Cerebellar cortex (tissue), 1 donor: Measurements from ENCODE around the gene TRAPPC1.
"Not testable (repeated sequence)": the region's sequence is repeated elsewhere in the genome, so short reads cannot be mapped to it uniquely, and the experiment has no call there.

ENCODE experiments used
- DNase-seq: peaks from one replicate; pipeline ENCODE4 v3.0.0-alpha.2; 2015; ENCODE audit warnings: low spot score

TRAPPC1 gene, protein sequence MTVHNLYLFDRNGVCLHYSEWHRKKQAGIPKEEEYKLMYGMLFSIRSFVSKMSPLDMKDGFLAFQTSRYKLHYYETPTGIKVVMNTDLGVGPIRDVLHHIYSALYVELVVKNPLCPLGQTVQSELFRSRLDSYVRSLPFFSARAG

DNA sequence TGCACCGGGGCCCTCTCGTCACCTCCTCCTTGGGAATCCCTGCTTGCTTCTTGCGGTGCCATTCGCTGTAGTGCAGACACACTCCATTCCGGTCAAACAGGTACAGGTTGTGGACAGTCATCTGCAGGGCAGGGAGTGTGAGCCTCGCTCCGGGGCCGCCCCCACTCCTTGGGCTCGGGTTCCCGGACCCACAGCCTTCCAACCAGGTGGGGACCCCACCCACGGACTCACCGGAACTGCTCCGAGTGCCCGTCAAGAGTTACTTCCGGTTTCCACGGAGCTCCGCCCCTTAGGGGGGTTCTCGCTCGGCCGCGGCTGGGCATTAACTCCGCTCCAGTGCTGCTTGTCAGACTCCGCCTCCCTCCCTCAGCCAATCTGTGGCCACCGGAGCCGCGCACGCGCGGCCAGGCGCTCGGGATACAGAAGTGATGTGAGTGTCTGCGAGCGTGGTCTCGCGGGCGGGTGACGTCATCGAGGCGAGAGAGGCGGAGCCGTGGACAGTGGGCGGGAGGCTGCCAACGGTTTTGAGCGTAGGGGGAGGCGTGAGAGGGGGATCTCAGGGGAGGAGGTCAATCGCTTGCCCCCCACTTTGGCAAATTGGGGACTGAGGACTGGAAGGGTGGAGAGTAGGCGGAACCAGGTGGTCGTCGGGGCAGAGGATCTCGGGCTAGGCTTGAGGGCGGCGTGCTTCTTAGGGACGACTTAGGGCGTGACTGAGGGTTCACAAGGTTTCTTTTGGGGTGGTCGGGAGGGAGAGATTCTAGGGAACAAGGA, at the start of gene TRAPPC1, which contains the start of gene CNTROB:
TSS of gene TRAPPC1 (minus strand) at position 238 of the 774 bp plus-strand sequence. CDS start at position 121, 117 bp downstream.
TSS of gene CNTROB (plus strand) at position 498 of the 774 bp plus-strand sequence. CDS start 874 bp downstream, outside the sequence.
- peak; percentile 99 for DNase-seq

DNA sequence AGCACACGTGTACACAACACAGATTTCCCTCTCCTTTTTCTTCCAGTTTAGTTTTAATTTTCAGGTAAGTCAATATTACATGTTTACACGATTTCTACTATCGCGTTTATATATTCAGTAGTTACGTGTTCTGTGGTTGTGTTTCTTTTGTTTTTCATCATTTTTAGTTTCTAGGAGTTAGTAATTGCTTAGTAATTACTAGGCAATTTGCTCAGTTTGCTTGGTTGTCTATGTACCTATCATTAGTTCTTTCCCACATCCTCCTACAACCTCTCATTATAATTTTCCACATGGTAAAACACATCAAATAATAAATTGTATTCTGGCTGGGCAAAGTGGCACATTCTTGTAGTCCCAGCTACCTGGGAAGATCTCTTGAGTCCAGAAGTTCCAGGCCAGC, 46.1 kb upstream of the TRAPPC1 start:
- DNase-seq, result no peak

DNA sequence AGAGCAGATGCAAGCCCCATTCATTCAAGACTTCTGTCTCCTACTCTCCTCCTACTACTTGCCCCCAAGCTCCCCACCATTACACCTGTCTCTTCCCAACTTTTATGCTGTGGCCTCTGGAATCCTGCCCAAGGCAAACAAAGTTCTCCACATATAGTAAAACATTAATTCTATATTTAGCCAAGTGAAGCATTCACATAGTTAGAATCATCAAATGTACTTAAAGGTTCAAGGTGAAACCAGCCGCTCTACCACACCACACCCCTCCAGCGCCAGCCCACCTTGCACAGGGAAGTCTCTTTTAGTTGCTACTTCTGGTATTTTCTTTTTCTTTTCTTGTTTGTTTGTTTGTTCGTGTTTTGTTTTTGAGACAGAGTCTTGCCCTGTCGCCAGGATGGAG, 45.3 kb upstream of the TRAPPC1 start:
- no peak for DNase-seq

DNA sequence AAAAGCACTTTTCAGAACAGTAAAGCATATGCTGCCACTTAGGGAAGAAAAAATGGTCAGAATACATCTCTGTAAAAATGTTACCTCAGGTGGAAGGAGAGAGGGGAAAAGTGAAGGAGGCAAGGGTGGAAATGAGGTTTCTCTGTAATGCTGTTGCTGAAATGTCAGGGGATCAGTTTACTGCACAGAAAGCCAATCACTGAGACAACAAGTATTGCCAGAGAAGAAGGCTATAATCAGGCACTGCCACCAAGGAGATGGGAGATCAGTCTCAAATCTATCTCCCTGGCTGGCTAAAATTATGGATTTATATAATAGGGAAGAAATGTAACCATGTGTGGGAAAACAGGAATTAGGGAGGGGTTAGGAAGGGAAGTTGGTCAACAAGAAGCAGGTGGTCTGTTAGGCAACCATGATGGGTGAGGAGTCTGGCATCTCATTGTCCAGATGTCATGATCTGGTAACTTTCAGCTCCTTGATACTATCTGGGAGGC, 42.9 kb upstream of the TRAPPC1 start:
- DNase-seq, result no peak

DNA sequence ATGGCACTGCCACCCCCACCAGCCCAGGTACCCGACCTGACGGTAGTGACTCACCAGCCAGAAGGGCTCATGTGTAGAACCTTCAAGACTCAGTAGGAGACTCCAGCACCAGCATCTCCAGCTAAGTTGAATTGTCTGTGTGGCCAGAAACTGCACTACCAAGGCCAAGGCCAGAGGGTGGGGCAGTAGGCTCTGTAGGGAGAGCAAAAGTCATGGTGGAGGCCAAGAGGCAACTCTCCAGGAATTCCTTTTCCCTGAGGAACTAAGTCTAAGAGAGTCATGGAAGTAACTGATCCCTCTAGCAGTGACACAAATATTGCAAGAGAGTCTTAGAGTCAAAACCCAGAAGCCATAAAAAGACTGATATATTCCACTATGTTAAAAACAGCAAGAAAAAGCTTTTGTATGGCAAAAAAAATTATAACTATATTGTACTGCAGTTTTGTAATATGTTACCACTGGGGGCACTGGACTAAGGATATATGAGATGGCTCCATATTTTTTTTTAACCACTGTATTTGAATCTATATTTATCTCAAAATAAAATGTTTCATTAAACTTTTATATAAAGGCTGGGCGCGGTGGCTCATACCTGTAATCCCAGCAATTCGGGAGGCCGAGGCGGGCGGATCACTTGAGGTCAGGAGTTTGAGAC, 40.5 kb upstream of the TRAPPC1 start:
- no peak for DNase-seq

DNA sequence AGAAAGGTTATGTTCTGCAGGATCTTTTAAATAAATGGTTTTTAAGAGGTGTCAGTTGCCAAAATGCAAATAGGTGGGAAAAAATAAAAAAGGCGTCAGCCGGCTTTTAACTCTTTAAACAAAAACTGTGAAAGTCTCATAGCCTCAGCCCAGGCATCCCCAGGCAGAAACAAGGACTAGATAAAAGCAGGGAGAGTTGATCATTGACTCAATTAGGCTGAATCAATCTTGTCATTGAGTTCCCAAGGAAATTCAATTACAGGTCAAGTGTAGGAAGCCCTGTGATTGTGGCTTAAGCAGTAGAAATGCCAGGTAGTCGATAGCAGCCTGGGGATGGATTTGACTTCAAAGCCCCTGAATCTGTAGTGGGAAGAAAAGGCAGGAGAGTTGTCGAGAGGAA, 39.9 kb upstream of the TRAPPC1 start:
- DNase-seq, result no peak

DNA sequence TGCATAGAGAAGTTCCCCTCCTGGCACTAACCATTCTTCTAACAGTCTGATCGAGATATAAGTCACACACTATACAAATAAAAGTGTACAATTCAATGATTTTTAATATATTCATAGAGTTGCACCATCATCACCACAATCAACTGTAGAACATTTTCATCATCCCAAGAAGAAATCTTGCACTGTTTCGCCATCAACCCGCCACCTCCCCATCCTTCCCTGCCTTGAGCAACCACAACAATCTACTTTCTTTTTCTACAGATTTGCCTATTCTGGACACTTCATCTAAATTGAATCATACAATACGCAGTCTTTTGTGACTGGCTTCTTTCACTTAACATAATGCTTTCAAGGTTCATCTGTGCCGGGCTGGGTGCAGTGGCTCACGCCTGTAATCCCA, 37.7 kb upstream of the TRAPPC1 start:
- DNase-seq, result no peak

DNA sequence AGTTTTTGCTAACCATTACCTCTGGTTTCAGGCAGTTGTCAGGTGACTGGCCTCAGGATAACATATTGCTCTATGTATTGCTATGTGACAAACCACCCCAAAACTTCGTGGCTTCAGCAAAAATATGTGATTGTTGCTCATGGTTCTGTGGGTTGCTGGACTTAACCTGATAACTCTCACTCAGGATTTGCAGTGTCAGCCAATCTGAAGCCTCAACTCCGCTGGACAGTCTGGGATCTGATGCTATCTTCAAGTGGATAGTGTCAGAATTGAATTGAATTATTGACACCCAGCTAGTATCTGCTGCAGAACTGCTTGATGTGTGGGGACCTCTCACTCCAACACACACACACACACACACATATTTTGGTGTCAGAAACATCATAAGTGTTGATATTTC, 36.0 kb upstream of the TRAPPC1 start:
- DNase-seq, result no peak

DNA sequence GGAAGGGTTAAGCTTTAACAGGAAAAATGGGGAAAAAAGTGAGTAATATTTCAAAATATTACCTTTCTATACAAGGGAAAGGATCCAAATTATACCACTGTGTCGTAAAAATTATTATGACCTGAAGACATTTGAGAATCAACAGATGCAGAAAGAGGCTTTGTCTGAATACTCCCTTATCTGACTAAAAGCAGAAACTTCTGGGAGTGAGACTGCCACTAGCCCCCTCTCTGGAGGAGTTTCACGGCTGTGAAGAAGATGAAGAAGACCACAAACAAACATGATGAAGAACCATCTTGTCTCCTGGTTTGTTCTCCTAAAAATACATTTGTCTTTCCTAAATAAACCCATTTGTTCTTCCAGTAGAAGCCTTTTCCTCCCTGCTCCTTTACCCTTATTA, 29.7 kb upstream of the TRAPPC1 start:
- no peak for DNase-seq

DNA sequence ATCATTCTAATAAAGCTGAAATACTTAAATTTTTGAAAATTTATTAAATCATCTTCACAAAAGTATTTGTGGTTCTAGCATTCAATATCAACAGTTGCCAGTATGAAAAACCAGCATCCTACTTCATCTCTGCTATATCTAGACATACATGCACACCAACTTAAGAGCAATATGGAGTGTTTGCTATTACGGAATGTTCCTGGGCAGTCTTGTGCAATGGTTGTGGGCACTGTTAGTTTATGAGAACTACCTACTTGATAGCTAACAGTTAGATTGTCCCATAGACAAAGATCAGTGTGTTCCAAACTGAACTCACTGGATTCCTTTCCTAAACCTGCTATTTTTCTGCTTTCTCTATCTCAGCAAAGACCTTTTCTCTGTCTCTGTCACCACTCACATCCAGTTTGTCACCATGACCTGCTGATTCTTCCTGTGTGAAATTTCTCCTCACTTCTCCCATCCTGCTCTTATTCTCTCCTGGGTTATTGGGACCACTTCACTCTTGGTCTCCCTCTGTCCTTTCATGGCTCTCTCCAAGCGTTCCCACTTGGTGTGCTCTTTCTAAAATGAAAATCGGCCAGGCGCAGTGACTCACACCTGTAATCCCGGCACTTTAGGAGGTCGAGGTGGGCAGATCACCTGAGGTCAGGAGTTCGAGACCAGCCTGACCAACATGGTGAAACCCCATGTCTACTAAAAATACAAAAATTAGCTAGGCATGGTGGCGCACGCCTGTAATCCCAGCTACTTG, 27.9 kb upstream of the TRAPPC1 start:
- DNase-seq, result no peak

DNA sequence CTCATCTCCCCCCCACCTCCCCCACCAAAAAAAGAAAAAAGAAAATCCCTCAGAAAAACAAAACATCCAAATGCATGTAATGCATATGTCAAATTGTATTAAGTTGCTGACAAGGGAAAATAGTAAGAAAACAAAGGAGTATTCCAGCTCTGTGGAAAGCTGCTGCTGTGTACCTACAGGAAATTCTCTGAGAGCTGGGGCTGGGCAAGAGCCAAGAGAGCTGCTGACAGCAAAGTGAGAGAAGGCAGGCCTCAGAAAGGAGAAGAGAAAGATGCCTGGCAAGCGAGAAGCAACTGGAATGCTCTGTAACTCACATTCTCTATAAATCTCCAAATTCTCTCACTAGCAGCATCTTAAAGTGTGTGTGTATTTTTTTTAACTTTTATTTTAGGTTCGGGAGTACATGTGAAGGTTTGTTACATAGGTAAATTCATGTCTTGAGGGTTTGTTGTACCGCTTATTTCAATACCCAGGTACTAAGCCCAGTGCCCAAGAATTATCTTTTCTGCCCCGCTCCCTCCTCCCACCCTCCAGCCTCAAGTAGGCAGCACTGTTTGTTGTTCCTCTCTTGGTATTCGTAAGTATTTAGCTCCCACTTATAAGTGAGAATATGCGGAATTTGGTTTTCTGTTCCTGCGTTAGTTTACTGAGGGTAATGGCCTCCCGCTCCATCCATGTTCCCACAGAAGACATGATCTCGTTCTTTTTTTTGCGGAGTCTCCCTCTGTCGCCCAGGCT, 24.7 kb upstream of the TRAPPC1 start:
- peak; percentile 3 for DNase-seq

DNA sequence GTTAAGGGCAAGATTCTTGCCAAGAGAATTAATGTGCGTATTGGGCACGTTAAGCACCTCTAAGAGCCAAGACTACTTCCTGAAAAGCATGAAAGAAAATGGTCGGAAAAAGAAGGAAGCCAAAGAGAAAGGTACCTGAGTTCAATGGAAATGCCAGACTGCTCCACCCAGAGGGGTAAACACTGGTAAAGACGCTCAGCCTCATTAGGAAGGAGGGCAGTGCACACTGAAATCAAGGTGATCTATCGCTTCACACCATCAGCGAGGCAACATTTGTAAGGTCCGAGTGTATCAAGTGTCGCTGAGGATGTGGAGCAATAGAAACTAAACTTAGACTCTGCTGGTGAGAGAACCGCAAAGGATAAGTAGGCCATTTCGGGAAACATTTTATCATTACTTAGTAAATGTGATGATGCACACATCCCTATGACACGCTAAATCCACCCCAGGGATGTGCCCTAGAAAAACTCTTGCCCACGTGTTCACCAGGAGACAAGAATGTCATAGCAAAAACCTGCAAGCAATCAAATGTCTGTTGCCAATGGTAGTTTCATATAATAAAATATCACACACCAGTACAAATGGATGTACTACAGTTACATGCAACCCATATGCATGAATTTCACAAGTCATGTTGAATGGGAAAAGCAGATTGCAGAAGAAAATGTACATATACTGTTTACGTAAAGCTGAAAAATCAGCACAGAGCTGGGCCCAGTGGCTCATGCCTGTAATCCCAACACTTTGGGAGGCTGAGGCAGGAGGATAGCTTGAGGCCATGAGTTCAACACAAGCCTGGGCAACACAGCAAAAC, 23.9 kb upstream of the TRAPPC1 start:
- no peak for DNase-seq

DNA sequence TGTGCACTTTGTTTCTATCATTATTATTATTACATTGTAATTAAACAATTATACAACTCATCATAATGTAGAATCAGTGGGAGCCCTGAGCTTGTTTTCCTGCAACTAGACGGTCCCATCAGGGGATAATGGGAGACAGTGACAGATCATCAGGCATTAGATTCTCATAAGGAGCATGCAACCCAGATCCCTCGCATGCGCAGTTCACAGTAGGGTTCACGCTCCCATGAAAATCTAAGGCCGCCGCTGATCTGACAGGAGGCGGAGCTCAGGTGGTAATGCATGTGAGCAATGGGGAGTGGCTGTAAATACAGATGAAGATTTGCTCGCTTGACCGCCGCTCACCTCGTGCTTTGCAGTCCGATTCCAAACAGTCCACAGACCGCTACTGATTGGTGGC, 21.5 kb upstream of the TRAPPC1 start:
- DNase-seq, result not testable (repeated sequence)

DNA sequence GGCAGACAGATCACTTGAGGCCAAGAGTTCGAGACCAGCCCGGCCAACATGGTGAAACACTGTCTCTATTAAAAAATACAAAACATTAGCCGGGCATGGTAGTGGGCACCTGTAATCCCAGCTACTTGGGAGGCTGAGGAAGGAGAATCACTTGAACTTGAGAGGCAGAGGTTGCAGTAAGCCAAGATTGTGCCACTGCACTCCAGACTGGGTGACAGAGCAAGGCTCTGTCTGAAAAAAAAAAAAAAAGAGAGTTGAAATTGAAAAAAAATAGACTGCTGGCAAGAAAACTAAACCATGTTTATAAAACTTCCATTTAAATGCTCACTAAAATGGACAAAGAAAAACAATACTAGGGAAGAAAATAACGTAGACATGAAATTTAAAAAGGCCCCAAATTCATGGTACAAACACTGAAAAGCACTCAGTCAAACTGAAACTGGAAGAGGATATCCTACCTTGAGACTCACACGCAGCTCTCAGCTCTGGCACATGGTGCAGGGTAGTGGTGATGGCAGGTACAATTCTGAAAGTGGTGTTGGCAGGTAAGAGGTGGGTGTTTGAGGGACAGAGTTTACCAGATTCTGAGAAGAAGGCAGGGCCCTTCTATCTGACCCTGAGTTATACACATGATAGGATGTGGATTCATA, 19.5 kb upstream of the TRAPPC1 start:
- no peak for DNase-seq

DNA sequence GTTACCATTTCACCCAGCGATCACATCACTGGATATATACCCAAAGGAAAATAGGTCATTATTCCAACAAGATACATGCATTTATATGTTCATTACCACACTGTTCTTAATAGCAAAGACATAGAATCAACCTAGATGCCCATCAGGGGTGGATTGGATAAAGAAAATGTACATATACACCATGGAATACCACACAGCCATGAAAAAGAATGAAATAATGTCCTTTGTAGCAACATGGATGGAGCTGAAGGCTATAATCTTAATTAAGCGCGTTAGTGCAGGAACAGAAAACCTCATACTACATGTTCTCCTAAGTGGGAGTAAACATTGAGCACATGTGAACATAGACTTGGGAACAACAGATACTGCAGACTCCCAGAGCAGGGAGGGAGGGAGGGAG, 18.8 kb upstream of the TRAPPC1 start:
- DNase-seq, result no peak

DNA sequence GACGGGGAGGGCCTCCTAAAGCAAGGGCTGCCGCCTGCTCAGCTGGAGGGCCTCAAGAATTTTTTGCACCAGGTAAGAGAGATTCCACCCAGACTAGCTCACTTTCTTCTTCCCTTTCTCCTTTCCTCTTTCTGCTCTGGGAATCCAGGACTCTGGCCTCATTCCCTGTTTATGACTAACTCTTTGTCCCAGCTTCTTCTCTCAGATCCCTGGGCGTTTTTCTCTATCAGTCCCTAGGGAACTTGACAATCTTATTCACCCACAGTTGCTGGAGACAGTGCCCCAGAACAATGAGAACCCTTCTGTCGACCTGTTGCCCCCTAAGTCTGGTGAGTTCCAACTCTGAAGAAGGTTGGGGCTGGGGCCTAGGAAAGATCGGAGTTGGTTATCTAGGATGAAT, 15.9 kb upstream of the TRAPPC1 start:
- no peak for DNase-seq

DNA sequence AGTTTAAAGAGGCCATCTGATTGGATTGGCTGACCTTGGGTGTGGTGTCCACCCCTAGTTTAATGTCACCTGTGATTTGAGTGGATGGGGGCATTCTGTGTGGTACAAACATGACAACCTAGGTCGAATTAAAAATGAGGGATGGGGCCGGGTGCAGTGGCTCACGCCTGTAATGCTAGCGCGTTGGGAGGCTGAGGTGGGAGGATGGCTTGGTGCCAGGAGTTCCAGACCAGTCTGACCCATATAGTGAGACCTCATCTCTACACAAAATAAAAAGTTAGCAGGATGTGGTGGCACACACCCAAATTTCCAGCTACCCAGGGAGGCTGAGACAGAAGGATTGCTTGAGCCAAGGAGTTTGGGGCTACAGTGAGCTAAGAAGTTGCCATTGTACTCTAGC, 14.7 kb upstream of the TRAPPC1 start:
- DNase-seq, result no peak

DNA sequence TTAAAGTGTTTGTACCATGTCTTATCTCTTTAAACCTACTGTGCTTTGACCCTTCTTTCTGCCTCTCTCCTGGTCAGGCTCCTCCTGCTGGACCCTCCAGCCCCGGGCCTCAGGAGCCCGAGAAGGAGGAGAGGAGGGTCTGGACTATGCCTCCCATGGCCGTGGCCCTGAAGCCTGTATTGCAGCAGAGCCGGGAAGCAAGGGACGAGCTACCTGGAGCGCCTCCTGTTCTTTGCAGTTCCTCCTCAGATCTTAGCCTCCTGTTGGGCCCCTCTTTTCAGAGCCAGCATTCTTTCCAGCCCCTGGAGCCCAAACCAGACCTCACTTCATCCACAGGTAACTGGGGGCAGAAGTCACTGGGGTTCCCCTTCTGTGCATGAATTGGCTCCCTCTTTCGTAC, 13.9 kb upstream of the TRAPPC1 start:
- no peak for DNase-seq

DNA sequence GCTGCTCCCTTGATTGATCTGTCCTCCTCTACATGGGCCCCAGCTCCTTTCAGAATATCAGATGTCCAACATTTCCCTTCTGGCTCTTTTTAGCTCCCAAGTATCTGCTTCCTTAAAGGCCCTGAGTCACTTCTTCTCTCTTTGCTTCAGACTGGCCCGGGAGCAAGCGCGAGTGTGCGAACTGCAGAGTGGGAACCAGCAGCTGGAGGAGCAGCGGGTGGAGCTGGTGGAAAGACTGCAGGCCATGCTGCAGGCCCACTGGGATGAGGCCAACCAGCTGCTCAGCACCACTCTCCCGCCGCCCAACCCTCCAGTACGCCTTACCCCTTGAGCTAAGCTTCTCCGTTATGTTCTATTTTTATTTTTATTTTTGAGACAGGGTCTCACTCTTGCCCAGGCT, 12.6 kb upstream of the TRAPPC1 start:
- no peak for DNase-seq

DNA sequence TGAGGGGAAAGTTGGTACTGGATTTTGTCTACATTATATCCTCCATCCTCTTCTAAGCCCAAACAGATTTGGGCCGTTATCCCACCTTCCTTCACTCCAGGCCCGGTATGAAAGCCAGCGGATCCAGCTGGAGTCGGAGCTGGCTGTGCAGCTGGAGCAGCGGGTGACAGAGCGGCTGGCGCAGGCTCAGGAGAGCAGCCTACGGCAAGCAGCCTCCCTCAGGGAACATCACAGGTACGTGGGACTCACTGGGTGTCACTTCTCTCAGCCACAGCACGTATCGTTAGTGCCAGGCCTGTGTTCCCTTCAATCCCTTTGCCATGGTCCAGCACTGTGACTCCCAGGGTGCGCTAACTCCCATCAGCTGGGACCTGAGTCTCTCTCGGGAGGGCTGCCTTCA, 11.5 kb upstream of the TRAPPC1 start:
- DNase-seq, result no peak
